GM12801 (cell line): Measurements from ENCODE around the gene PIGM.

ENCODE experiments used
- TF ChIP-seq, protein P1 (sequence below): IDR thresholded peaks from one replicate; pipeline ENCODE4 v1.5.1; 2011; ENCODE audit warnings: control low read depth; ENCODE audit not compliant: insufficient read length; ENCODE audit errors: extremely low read depth

Gene PIGM

DNA sequence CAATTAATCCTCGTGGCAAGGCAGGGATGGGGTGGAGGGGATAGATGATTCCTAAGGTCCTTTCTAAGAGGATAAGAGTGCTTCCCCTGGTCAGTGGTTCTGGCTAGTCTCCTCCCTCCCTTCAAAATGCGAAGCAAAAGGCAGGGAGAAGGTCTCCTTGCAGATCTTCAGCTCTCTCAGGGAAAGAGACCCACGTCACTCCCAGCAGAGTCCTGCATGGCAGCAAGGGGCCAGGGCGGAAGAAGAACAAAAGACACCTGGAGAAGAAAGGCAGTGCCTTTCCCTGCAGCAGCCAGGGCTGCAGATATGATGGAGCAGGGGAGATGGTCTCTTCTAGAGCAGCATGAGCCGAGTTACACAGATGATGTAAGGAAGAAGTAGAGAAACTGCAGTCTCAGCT lies 48.1 kb downstream of the PIGM start:
- TF ChIP-seq, protein P1, sequence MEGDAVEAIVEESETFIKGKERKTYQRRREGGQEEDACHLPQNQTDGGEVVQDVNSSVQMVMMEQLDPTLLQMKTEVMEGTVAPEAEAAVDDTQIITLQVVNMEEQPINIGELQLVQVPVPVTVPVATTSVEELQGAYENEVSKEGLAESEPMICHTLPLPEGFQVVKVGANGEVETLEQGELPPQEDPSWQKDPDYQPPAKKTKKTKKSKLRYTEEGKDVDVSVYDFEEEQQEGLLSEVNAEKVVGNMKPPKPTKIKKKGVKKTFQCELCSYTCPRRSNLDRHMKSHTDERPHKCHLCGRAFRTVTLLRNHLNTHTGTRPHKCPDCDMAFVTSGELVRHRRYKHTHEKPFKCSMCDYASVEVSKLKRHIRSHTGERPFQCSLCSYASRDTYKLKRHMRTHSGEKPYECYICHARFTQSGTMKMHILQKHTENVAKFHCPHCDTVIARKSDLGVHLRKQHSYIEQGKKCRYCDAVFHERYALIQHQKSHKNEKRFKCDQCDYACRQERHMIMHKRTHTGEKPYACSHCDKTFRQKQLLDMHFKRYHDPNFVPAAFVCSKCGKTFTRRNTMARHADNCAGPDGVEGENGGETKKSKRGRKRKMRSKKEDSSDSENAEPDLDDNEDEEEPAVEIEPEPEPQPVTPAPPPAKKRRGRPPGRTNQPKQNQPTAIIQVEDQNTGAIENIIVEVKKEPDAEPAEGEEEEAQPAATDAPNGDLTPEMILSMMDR, result no peak

DNA sequence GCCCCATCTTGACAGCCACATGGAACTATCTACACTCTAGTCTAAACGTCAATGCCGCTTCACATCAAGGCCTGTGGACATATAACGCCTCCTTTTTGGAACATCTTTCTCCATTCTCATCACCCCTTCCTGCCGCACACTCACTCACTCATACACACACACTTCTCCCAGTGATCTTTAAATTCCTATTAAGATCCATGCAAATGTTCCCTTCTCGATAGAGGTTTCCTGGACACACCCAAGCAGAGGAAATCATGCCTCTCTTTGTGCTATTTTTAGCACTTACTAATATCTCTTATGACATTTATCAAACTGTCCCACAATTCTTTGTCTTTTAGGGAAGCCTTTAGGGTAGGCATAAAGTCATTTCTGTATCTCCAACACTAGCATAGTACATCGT lies 49.5 kb downstream of the PIGM start:
- TF ChIP-seq, protein P1, result no peak

DNA sequence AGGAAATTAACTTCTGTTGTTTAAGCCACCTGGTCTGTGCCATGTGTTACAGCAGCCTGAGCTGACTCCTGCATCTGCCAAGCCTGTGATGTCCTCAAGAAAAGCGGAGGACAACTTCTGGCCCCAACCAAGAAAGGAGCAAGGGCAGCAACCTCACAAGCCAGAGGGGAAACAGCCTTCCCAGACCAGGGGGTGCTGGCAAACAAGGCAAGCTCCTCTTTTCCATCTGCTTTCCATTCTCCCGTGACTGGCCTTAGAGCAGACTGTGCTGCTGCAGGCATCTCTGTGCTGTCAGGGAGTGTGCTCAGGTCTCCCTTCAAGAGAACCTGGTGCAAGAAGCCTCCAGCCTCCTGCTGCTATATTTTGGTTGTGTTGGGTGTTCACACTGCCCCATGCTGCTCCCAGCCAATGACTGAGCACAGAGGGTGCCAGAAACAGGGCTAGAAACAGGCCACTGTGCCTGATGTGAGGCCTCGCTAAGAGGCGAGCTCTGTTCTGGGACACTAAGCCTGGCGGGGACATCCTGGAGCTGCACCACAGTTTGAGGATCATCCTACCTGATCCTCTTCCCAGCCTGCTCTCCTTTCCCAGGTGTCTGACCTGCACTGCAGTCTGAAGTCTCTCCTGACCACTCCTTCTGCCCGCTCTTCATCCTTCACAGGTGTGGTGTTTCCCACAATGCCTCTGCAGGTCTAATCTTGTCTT lies 50.3 kb downstream of the PIGM start:
- TF ChIP-seq, protein P1, result no peak

DNA sequence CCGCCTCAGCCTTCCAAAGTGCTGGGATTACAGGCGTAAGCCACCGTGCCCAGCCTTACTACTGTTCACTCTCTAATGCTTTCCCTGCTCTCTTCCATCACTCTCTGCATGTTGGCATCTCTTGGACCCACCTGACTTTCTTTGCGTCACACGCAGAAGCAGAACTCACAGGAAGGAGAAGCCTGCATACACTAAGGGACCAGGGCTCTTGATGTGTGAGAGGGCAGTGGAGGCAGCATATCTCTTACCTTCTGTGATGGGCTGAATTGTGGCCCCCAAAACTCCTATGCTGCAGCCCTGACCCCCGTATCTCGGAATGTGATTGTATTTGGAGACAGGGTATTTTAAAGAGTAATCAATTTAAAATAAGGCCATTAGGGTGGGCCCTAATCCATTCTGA lies 51.0 kb downstream of the PIGM start:
- TF ChIP-seq, protein P1, result no peak

DNA sequence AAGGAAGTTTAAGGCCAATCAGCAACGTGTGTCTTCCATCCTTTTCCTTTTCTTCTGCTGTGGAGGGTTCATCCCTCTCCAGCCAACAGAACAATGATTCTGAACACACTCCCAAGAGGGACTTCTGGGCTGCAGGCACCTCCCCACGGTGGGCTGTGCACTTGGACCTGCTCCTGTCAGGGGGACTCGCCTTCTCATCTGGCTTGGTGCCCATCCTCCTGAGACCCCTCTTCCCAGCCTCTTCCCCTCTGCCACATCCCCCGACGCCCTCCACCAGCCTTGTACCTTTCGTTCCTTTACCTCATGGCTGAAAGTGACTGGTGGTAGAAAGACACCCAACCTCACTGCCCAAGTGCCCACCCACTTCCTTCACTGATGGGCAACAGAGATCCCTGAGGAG lies 51.7 kb downstream of the PIGM start:
- TF ChIP-seq, protein P1, result no peak

DNA sequence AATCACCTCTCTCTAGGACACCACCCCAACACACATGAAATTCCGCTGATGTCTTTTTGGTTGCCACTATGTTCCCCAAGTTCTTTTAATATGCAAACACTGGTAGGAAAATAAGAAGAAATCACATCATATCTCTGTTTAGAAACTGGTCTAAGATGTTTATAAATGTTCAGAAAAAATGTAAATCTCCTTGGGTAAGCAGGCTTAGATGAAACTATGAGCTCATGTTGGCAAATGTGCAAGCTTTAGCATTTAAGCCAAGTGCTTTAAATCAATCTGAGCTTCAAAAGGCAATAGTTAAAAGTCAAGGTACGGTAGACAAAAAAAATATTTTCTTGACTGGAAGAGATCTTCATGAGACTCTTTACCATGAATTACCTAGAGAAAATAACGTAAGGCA lies 52.5 kb downstream of the PIGM start:
- TF ChIP-seq, protein P1, result no peak

DNA sequence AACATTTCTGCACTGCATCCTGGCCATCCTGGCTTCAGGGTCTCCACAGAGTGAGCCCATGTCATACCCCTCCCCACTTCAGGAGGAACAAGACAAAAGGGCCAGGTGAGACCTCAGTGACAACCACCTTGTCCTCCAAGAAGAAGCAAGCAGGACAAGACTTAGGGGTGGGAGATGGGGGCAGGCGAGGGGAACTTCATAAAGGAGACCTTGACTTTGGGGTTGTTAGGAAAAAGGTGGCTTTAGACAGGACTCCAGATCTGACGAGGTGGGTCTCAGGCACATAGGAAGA lies 53.7 kb downstream of the PIGM start:
- TF ChIP-seq, protein P1, result no peak
